Neural crest cell (in vitro differentiated cells): ENCODE measurements around the gene CIDEC. TPM values are rescaled to one million over a fixed set of nuclear protein-coding genes. Genes with fewer than 3 reads are reported as not detected.

ENCODE experiments used
- DNase-seq: peaks from one replicate; pipeline ENCODE4 v3.0.0; 2021; ENCODE audit warnings: low read depth, mixed read lengths, low spot score
- H3K27ac Mint-ChIP-seq: one replicate; pipeline ENCODE4 v1.8.0; 2021; ENCODE audit warnings: mild to moderate bottlenecking, mixed read lengths; ENCODE audit not compliant: unreplicated experiment
- H3K27me3 Mint-ChIP-seq: 2 replicates; pipeline ENCODE4 v1.8.0; 2021; ENCODE audit warnings: low read depth, mild to moderate bottlenecking, mixed read lengths
- H3K36me3 Mint-ChIP-seq: 2 replicates; pipeline ENCODE4 v1.8.0; 2021; ENCODE audit warnings: low read depth, mild to moderate bottlenecking, mixed read lengths
- H3K4me1 Mint-ChIP-seq: 2 replicates; pipeline ENCODE4 v1.8.0; 2021; ENCODE audit warnings: mixed read lengths
- H3K4me3 Mint-ChIP-seq: one replicate; pipeline ENCODE4 v1.8.0; 2021; ENCODE audit warnings: mild to moderate bottlenecking, mixed read lengths
- H3K9me3 Mint-ChIP-seq: 2 replicates; pipeline ENCODE4 v1.8.0; 2021; ENCODE audit warnings: mixed read lengths
- CTCF ChIP-seq: fragments of 200-600 bp; sonication (generic); conservative IDR thresholded peaks from 2 replicates; pipeline ENCODE4 v1.5.0; 2021; ENCODE audit warnings: antibody characterized with exemption, mild to moderate bottlenecking
- total RNA-seq: library from RNA; stranded (reverse); gene quantifications from 2 replicates; pipeline ENCODE4 v1.2.1, GENCODE V29; 2021

Gene CIDEC
- total RNA-seq, 1 donor from 2014 or later: not detected

GRCh38 chr3:9846931-9847488 lies 33.0 kb downstream of the CIDEC start:
- no peak overlapping the region for H3K4me3 Mint-ChIP-seq
- H3K9me3 Mint-ChIP-seq: no peaks in the 10 kb centered on the region
- H3K27ac Mint-ChIP-seq: no peak overlapping the region
- no peaks in the 10 kb centered on the region for H3K27me3 Mint-ChIP-seq
- TF ChIP-seq CTCF: no peak
- H3K4me1 Mint-ChIP-seq: peaks cover 37% of the 10 kb centered on the region
- H3K36me3 Mint-ChIP-seq: peaks cover 5% of the 10 kb centered on the region
- no peak for DNase-seq

- Mint-ChIP-seq H3K9me3 (no peaks in the 10 kb centered on the region), H3K4me1 (peaks cover 32% of the 10 kb centered on the region), H3K27me3 (no peaks in the 10 kb centered on the region), H3K36me3 (peaks cover 6% of the 10 kb centered on the region), H3K27ac (no peak overlapping the region), H3K4me3 (peak overlapping the region; percentile 57)
- peak; percentile 20 for DNase-seq
- no peak for TF ChIP-seq CTCF
Observed at GRCh38 chr3:9846231-9846630, 33.8 kb downstream of the CIDEC start.

- Mint-ChIP-seq H3K9me3 (no peaks in the 10 kb centered on the region), H3K27ac (peak within 1 kb of the TSS; percentile 90), H3K27me3 (no peaks in the 10 kb centered on the region), H3K4me1 (peaks cover 24% of the 10 kb centered on the region), H3K36me3 (peaks cover 8% of the 10 kb centered on the region), H3K4me3 (peak within 1 kb of the TSS; percentile 99)
- DNase-seq: peak; percentile 99
- no peak for TF ChIP-seq CTCF
Observed at GRCh38 chr3:9843715-9844438, 36.2 kb downstream of the CIDEC start, which contains the start of gene RPUSD3. TSS of gene RPUSD3 (minus strand) at chr3:9844008. CDS start at chr3:9843990, 18 bp downstream.

GRCh38 chr3:9841015-9841414 lies 39.0 kb downstream of the CIDEC start:
- no peak for TF ChIP-seq CTCF
- no peak overlapping the region for H3K27ac Mint-ChIP-seq
- no peak for DNase-seq
- peaks cover 21% of the 10 kb centered on the region for H3K4me1 Mint-ChIP-seq
- peak overlapping the region; percentile 54 for H3K4me3 Mint-ChIP-seq
- H3K36me3 Mint-ChIP-seq: peaks cover 8% of the 10 kb centered on the region
- H3K9me3 Mint-ChIP-seq: no peaks in the 10 kb centered on the region
- H3K27me3 Mint-ChIP-seq: no peaks in the 10 kb centered on the region

GRCh38 chr3:9838856-9839255 lies 41.2 kb downstream of the CIDEC start:
- no peak overlapping the region for H3K27ac Mint-ChIP-seq
- peaks cover 17% of the 10 kb centered on the region for H3K4me1 Mint-ChIP-seq
- H3K9me3 Mint-ChIP-seq: no peaks in the 10 kb centered on the region
- H3K36me3 Mint-ChIP-seq: peaks cover 8% of the 10 kb centered on the region
- H3K27me3 Mint-ChIP-seq: no peaks in the 10 kb centered on the region
- TF ChIP-seq CTCF: no peak
- H3K4me3 Mint-ChIP-seq: no peak overlapping the region
- DNase-seq: no peak
